Lower lobe of right lung (tissue), 2 donors: Measurements from ENCODE around the gene PRR30. TPM values are rescaled to one million over a fixed set of nuclear protein-coding genes. Genes with fewer than 3 reads are reported as not detected.
A peak's percentile ranks its signal among the peaks of the same experiment; 100 is the strongest.
"Not testable (repeated sequence)": the region's sequence is repeated elsewhere in the genome, so short reads cannot be mapped to it uniquely, and the experiment has no call there.

Experiments used
- ATAC-seq, 2 donors: fragments of 200-7000 bp; cut with Tn5 transposase; one replicate each; pipeline ENCODE4 v1.9.1; 2020 to 2022; ENCODE audit warnings: mild to moderate bottlenecking in 2 of 2, moderate library complexity in 2 of 2
- DNase-seq: peaks from one replicate; pipeline ENCODE4 v3.0.0-alpha.2; 2020
- H3K27ac ChIP-seq: fragments of 200-600 bp; one replicate; pipeline ENCODE4 v1.8.0; 2022
- H3K27me3 ChIP-seq: fragments of 200-600 bp; one replicate; pipeline ENCODE4 v1.8.0; 2022; ENCODE audit warnings: low read depth
- H3K36me3 ChIP-seq: fragments of 200-600 bp; one replicate; pipeline ENCODE4 v1.8.0; 2022; ENCODE audit warnings: mild to moderate bottlenecking
- H3K4me1 ChIP-seq: fragments of 200-600 bp; one replicate; pipeline ENCODE4 v1.8.0; 2022
- H3K4me3 ChIP-seq: fragments of 200-600 bp; one replicate; pipeline ENCODE4 v1.8.0; 2022; ENCODE audit warnings: mild to moderate bottlenecking
- H3K9me3 ChIP-seq: fragments of 200-600 bp; one replicate; pipeline ENCODE4 v1.8.0; 2022
- CTCF ChIP-seq: fragments of 200-600 bp; IDR thresholded peaks from one replicate; pipeline ENCODE4 v1.8.0; 2022; ENCODE audit warnings: antibody characterized with exemption, mild to moderate bottlenecking
- intact Hi-C: fragments of 100-400 bp; cut with DNase I; formaldehyde crosslinking; loops from one replicate; pipeline ENCODE4 v1.11.0; 2022
- total RNA-seq: library from RNA; stranded (reverse); fragmentation: NEBNext Ultra II Directional; extraction: Animal tissue kit (Norgen Biotek cat#: 25700); gene quantifications from one replicate; pipeline ENCODE4 v1.2.1, GENCODE V29; 2021
- donor health status: DM: no; HTN: yes; CAD: no; lungs with severe emphysema.

Gene PRR30
- total RNA-seq, 1 donor from 2014 or later = not detected

- Histone ChIP-seq H3K4me1 (peaks cover 13% of the 10 kb centered on the region), H3K27ac (no peak overlapping the region), H3K27me3 (peaks cover 16% of the 10 kb centered on the region), H3K4me3 (peak overlapping the region; percentile 40), H3K36me3 (no peaks in the 10 kb centered on the region), H3K9me3 (no peaks in the 10 kb centered on the region)
- intact Hi-C loops = no loop called here
- TF ChIP-seq CTCF = no peak
- ATAC-seq (no peak), DNase-seq (no peak)
These were observed 21.1 kb downstream of the PRR30 start for GRCh38 chr2:27117995-27118524.

GRCh38 chr2:27115519-27115918 is 23.7 kb downstream of the PRR30 start:
- Histone ChIP-seq H3K27me3 (peaks cover 16% of the 10 kb centered on the region), H3K9me3 (no peaks in the 10 kb centered on the region), H3K4me1 (peaks cover 9% of the 10 kb centered on the region), H3K36me3 (no peaks in the 10 kb centered on the region), H3K4me3 (no peak overlapping the region), H3K27ac (no peak overlapping the region)
- no peak for DNase-seq
- intact Hi-C loops = no loop called here
- TF ChIP-seq CTCF = no peak
- no peak for ATAC-seq

- H3K27me3 ChIP-seq, H3K27ac ChIP-seq, H3K9me3 ChIP-seq, H3K4me3 ChIP-seq, ATAC-seq, DNase-seq, intact Hi-C loops, H3K4me1 ChIP-seq, H3K36me3 ChIP-seq: not testable (repeated sequence)
These were observed 27.7 kb downstream of the PRR30 start for GRCh38 chr2:27111392-27112078.

GRCh38 chr2:27110603-27111352 is 28.4 kb downstream of the PRR30 start:
- H3K4me1 ChIP-seq, ATAC-seq, H3K27me3 ChIP-seq, H3K27ac ChIP-seq, H3K9me3 ChIP-seq, H3K36me3 ChIP-seq, intact Hi-C loops, DNase-seq, H3K4me3 ChIP-seq: not testable (repeated sequence)

GRCh38 chr2:27109083-27109482 is 30.1 kb downstream of the PRR30 start:
- no peaks in the 10 kb centered on the region for H3K4me1 ChIP-seq
- DNase-seq (no peak), ATAC-seq (no peak)
- no peaks in the 10 kb centered on the region for H3K9me3 ChIP-seq
- H3K27ac ChIP-seq = no peak overlapping the region
- H3K4me3 ChIP-seq = no peak overlapping the region
- no peaks in the 10 kb centered on the region for H3K27me3 ChIP-seq
- intact Hi-C loops = no loop called here
- H3K36me3 ChIP-seq = no peaks in the 10 kb centered on the region
- no peak for TF ChIP-seq CTCF

GRCh38 chr2:27108221-27108620 is 31.0 kb downstream of the PRR30 start:
- TF ChIP-seq CTCF = no peak

More at GRCh38 chr2:27108221-27108620, 31.0 kb downstream of the PRR30 start:
- Histone ChIP-seq H3K27me3 (no peaks in the 10 kb centered on the region), H3K9me3 (no peaks in the 10 kb centered on the region), H3K4me1 (no peaks in the 10 kb centered on the region), H3K27ac (no peak overlapping the region), H3K36me3 (no peaks in the 10 kb centered on the region), H3K4me3 (no peak overlapping the region)
- ATAC-seq (no peak), DNase-seq (no peak)
- intact Hi-C loops = no loop called here
